Measurements from ENCODE around the gene CADM2.
"Not testable (repeated sequence)": the region's sequence is repeated elsewhere in the genome, so short reads cannot be mapped to it uniquely, and the experiment has no call there.

CADM2 gene

GRCh38 chr3:85708325-85708724, 749.5 kb downstream of the CADM2 start:
- H3K9me3 Mint-ChIP-seq; H3K36me3 Mint-ChIP-seq (ENCODE audit: low read depth); H3K4me1 Mint-ChIP-seq (ENCODE audit: low read depth); H3K27me3 Mint-ChIP-seq (ENCODE audit: low read depth); H3K4me3 Mint-ChIP-seq; H3K27ac Mint-ChIP-seq: not testable (repeated sequence)

GRCh38 chr3:85709346-85709892, 750.6 kb downstream of the CADM2 start:
- Mint-ChIP-seq H3K36me3 (ENCODE audit: low read depth) (no peaks in the 10 kb centered on the region), H3K4me3 (no peak overlapping the region), H3K9me3 (no peaks in the 10 kb centered on the region), H3K27ac (no peak overlapping the region), H3K27me3 (ENCODE audit: low read depth) (no peaks in the 10 kb centered on the region), H3K4me1 (ENCODE audit: low read depth) (no peaks in the 10 kb centered on the region)

- Mint-ChIP-seq H3K9me3 (peaks cover 3% of the 10 kb centered on the region), H3K27me3 (ENCODE audit: low read depth) (no peaks in the 10 kb centered on the region), H3K4me3 (no peak overlapping the region), H3K27ac (no peak overlapping the region), H3K36me3 (ENCODE audit: low read depth) (no peaks in the 10 kb centered on the region), H3K4me1 (ENCODE audit: low read depth) (no peaks in the 10 kb centered on the region)
Measured at GRCh38 chr3:85710490-85710889, 751.7 kb downstream of the CADM2 start.

- Mint-ChIP-seq H3K27ac (no peak overlapping the region), H3K4me1 (ENCODE audit: low read depth) (no peaks in the 10 kb centered on the region), H3K36me3 (ENCODE audit: low read depth) (no peaks in the 10 kb centered on the region), H3K27me3 (ENCODE audit: low read depth) (no peaks in the 10 kb centered on the region), H3K9me3 (peaks cover 4% of the 10 kb centered on the region), H3K4me3 (no peak overlapping the region)
Measured at GRCh38 chr3:85721409-85722145, 762.8 kb downstream of the CADM2 start.

GRCh38 chr3:85725809-85726208, 767.0 kb downstream of the CADM2 start:
- no peak overlapping the region for H3K27ac Mint-ChIP-seq
- H3K36me3 Mint-ChIP-seq (ENCODE audit: low read depth): no peaks in the 10 kb centered on the region
- H3K4me1 Mint-ChIP-seq (ENCODE audit: low read depth): no peaks in the 10 kb centered on the region
- H3K9me3 Mint-ChIP-seq: peaks cover 4% of the 10 kb centered on the region
- H3K27me3 Mint-ChIP-seq (ENCODE audit: low read depth): no peaks in the 10 kb centered on the region
- H3K4me3 Mint-ChIP-seq: no peak overlapping the region

GRCh38 chr3:85726241-85726640, 767.5 kb downstream of the CADM2 start:
- H3K27me3 Mint-ChIP-seq (ENCODE audit: low read depth): no peaks in the 10 kb centered on the region
- H3K27ac Mint-ChIP-seq: no peak overlapping the region
- peaks cover 4% of the 10 kb centered on the region for H3K9me3 Mint-ChIP-seq
- H3K4me1 Mint-ChIP-seq (ENCODE audit: low read depth): no peaks in the 10 kb centered on the region
- H3K36me3 Mint-ChIP-seq (ENCODE audit: low read depth): no peaks in the 10 kb centered on the region
- H3K4me3 Mint-ChIP-seq: no peak overlapping the region

GRCh38 chr3:85737846-85738245, 779.1 kb downstream of the CADM2 start:
- no peaks in the 10 kb centered on the region for H3K27me3 Mint-ChIP-seq (ENCODE audit: low read depth)
- H3K36me3 Mint-ChIP-seq (ENCODE audit: low read depth): no peaks in the 10 kb centered on the region
- no peaks in the 10 kb centered on the region for H3K9me3 Mint-ChIP-seq
- no peak overlapping the region for H3K27ac Mint-ChIP-seq
- H3K4me3 Mint-ChIP-seq: no peak overlapping the region
- no peaks in the 10 kb centered on the region for H3K4me1 Mint-ChIP-seq (ENCODE audit: low read depth)

- no peak overlapping the region for H3K4me3 Mint-ChIP-seq
- no peaks in the 10 kb centered on the region for H3K36me3 Mint-ChIP-seq (ENCODE audit: low read depth)
- H3K27me3 Mint-ChIP-seq (ENCODE audit: low read depth): no peaks in the 10 kb centered on the region
- H3K27ac Mint-ChIP-seq: no peak overlapping the region
- H3K9me3 Mint-ChIP-seq: peaks cover 6% of the 10 kb centered on the region
- H3K4me1 Mint-ChIP-seq (ENCODE audit: low read depth): no peaks in the 10 kb centered on the region
Measured at GRCh38 chr3:85740561-85740960, 781.8 kb downstream of the CADM2 start.

GRCh38 chr3:85758442-85758841, 799.7 kb downstream of the CADM2 start:
- Mint-ChIP-seq H3K36me3 (ENCODE audit: low read depth) (no peaks in the 10 kb centered on the region), H3K4me3 (no peak overlapping the region), H3K4me1 (ENCODE audit: low read depth) (no peaks in the 10 kb centered on the region), H3K9me3 (peaks cover 11% of the 10 kb centered on the region), H3K27ac (no peak overlapping the region), H3K27me3 (ENCODE audit: low read depth) (no peaks in the 10 kb centered on the region)

GRCh38 chr3:85760342-85760741, 801.6 kb downstream of the CADM2 start:
- Mint-ChIP-seq H3K36me3 (ENCODE audit: low read depth) (no peaks in the 10 kb centered on the region), H3K27me3 (ENCODE audit: low read depth) (no peaks in the 10 kb centered on the region), H3K27ac (no peak overlapping the region), H3K4me1 (ENCODE audit: low read depth) (no peaks in the 10 kb centered on the region), H3K4me3 (no peak overlapping the region), H3K9me3 (peaks cover 6% of the 10 kb centered on the region)

- Mint-ChIP-seq H3K9me3 (peaks cover 5% of the 10 kb centered on the region), H3K27me3 (ENCODE audit: low read depth) (no peaks in the 10 kb centered on the region), H3K27ac (no peak overlapping the region), H3K4me3 (no peak overlapping the region), H3K36me3 (ENCODE audit: low read depth) (no peaks in the 10 kb centered on the region), H3K4me1 (ENCODE audit: low read depth) (no peaks in the 10 kb centered on the region)
Measured at GRCh38 chr3:85780806-85781205, 822.0 kb downstream of the CADM2 start.

- peaks cover 5% of the 10 kb centered on the region for H3K9me3 Mint-ChIP-seq
- H3K4me3 Mint-ChIP-seq: no peak overlapping the region
- no peaks in the 10 kb centered on the region for H3K4me1 Mint-ChIP-seq (ENCODE audit: low read depth)
- H3K27me3 Mint-ChIP-seq (ENCODE audit: low read depth): no peaks in the 10 kb centered on the region
- H3K36me3 Mint-ChIP-seq (ENCODE audit: low read depth): no peaks in the 10 kb centered on the region
- H3K27ac Mint-ChIP-seq: no peak overlapping the region
Measured at GRCh38 chr3:85781806-85782205, 823.0 kb downstream of the CADM2 start.

- H3K36me3 Mint-ChIP-seq (ENCODE audit: low read depth): no peaks in the 10 kb centered on the region
- no peak overlapping the region for H3K4me3 Mint-ChIP-seq
- H3K27ac Mint-ChIP-seq: no peak overlapping the region
- no peaks in the 10 kb centered on the region for H3K27me3 Mint-ChIP-seq (ENCODE audit: low read depth)
- H3K9me3 Mint-ChIP-seq: peaks cover 5% of the 10 kb centered on the region
- H3K4me1 Mint-ChIP-seq (ENCODE audit: low read depth): no peaks in the 10 kb centered on the region
Measured at GRCh38 chr3:85783291-85783690, 824.5 kb downstream of the CADM2 start.

- H3K4me3 Mint-ChIP-seq: no peak overlapping the region
- no peaks in the 10 kb centered on the region for H3K36me3 Mint-ChIP-seq (ENCODE audit: low read depth)
- peaks cover 5% of the 10 kb centered on the region for H3K9me3 Mint-ChIP-seq
- H3K27me3 Mint-ChIP-seq (ENCODE audit: low read depth): no peaks in the 10 kb centered on the region
- H3K4me1 Mint-ChIP-seq (ENCODE audit: low read depth): no peaks in the 10 kb centered on the region
- H3K27ac Mint-ChIP-seq: no peak overlapping the region
Measured at GRCh38 chr3:85785766-85786165, 827.0 kb downstream of the CADM2 start.

- no peaks in the 10 kb centered on the region for H3K9me3 Mint-ChIP-seq
- no peaks in the 10 kb centered on the region for H3K4me1 Mint-ChIP-seq (ENCODE audit: low read depth)
- no peak overlapping the region for H3K27ac Mint-ChIP-seq
- no peak overlapping the region for H3K4me3 Mint-ChIP-seq
- no peaks in the 10 kb centered on the region for H3K36me3 Mint-ChIP-seq (ENCODE audit: low read depth)
- no peaks in the 10 kb centered on the region for H3K27me3 Mint-ChIP-seq (ENCODE audit: low read depth)
Measured at GRCh38 chr3:85790445-85791030, 831.7 kb downstream of the CADM2 start.
